HepG2 (cell line): Measurements from ENCODE around the gene RPAP3. TPM values are rescaled to one million over a fixed set of nuclear protein-coding genes. Genes with fewer than 3 reads are reported as not detected.

Experiments used
- ATAC-seq: fragments of 200-7000 bp; cut with Tn5 transposase; 3 replicates; pipeline ENCODE4 v1.9.1; 2020; ENCODE audit warnings: mild to moderate bottlenecking, moderate library complexity
- BruUV-seq: library from RNA; stranded (reverse); fragments of 400-500 nt; replicated peaks from 2 replicates; lab custom pipeline; 2021; lab: Mats Ljungman, UMichigan
- CTCF ChIA-PET: fragments of 300-600 bp; formaldehyde crosslinking; extraction: SDS; loops from one replicate; lab custom pipeline; 2021; ENCODE audit warnings: low total read pairs, inconsistent platforms, low intra/inter-chr PET ratio; lab: Yijun Ruan, JAX
- POLR2A ChIA-PET: fragments of 350-600 bp; sonication (Branson Sonifier 250); formaldehyde crosslinking; loops from one replicate; lab custom pipeline; 2020; ENCODE audit warnings: antibody characterized with exemption, inconsistent platforms; lab: Yijun Ruan, JAX
- DNase-seq: peaks from one replicate; pipeline ENCODE4 v3.0.0-alpha.2; 2015; ENCODE audit warnings: low spot score
- FAIRE-seq: peaks from 3 replicates; lab custom pipeline; 2011; peaks lifted over from hg19 to GRCh38; lab: Jason Lieb, UNC
- H2AFZ ChIP-seq: one replicate; pipeline ENCODE4 v1.6.1; 2011; ENCODE audit warnings: low read length, inconsistent platforms
- H3K27ac ChIP-seq: fragments of 300-600 bp; 3 replicates; pipeline ENCODE4 v1.8.0; 2011; ENCODE audit warnings: mixed run types, mild to moderate bottlenecking, mixed read lengths, low read length, inconsistent platforms; ENCODE audit not compliant: insufficient read depth; ENCODE audit errors: extremely low read length
- H3K27me3 ChIP-seq, 2 experiments: fragments of 200-600 bp in 1 of 2; 2 replicates in 1 of 2; 3 replicates in 1 of 2; pipeline versions ENCODE4 v1.6.0 to v1.8.0; 2011; ENCODE audit warnings: low read length in 2 of 2, mild to moderate bottlenecking in 2 of 2, moderate library complexity in 2 of 2, inconsistent platforms in 1 of 2; ENCODE audit not compliant: insufficient read depth in 2 of 2, control insufficient read depth in 1 of 2
- H3K36me3 ChIP-seq, 2 experiments: fragments of 200-600 bp in 1 of 2; replicated peaks in 1 of 2; 2 replicates in 1 of 2; 3 replicates in 1 of 2; pipeline versions ENCODE4 v1.5.1 to v1.8.0; 2011; ENCODE audit warnings: low read length in 2 of 2, inconsistent platforms in 1 of 2; ENCODE audit not compliant: insufficient read depth in 2 of 2, control insufficient read depth in 1 of 2
- H3K4me1 ChIP-seq: 2 replicates; pipeline ENCODE4 v1.5.1; 2012; ENCODE audit warnings: low read length, inconsistent platforms; ENCODE audit not compliant: insufficient read depth
- H3K4me2 ChIP-seq: 2 replicates; pipeline ENCODE4 v1.6.0; 2011; ENCODE audit warnings: low read depth, low read length, inconsistent platforms
- H3K4me3 ChIP-seq, 3 experiments: fragments of 200-600 bp in 1 of 3; sonication (generic), shearing (Covaris generic) in 1 of 3; replicated peaks in 1 of 3; 2 replicates each; pipeline ENCODE4 v1.5.1; 2011 to 2016; ENCODE audit warnings: low read length in 3 of 3, inconsistent platforms in 2 of 3, low read depth in 2 of 3, mild to moderate bottlenecking in 2 of 3, control low read depth in 1 of 3, mixed read lengths in 1 of 3; ENCODE audit not compliant: insufficient read depth in 1 of 3
- H3K79me2 ChIP-seq: one replicate; pipeline ENCODE4 v1.6.1; 2011; ENCODE audit warnings: low read length, inconsistent platforms; ENCODE audit not compliant: insufficient read depth
- H3K9ac ChIP-seq: 2 replicates; pipeline ENCODE4 v1.6.0; 2011; ENCODE audit warnings: mild to moderate bottlenecking, low read depth, low read length, inconsistent platforms; ENCODE audit not compliant: insufficient read depth
- H3K9me3 ChIP-seq: 2 replicates; pipeline ENCODE4 v1.5.1; 2012; ENCODE audit warnings: mild to moderate bottlenecking, low read length
- H4K20me1 ChIP-seq: 2 replicates; pipeline ENCODE4 v1.6.0; 2011; ENCODE audit warnings: inconsistent platforms, mild to moderate bottlenecking, low read length, moderate library complexity; ENCODE audit not compliant: insufficient read depth
- FOXC1 ChIP-seq: sonication (generic); formaldehyde crosslinking; IDR thresholded peaks from 2 replicates; pipeline ENCODE4 v1.8.0; 2022; ENCODE audit warnings: mild to moderate bottlenecking, missing genetic modification reagents, borderline replicate concordance
- GMEB2 ChIP-seq: IDR thresholded peaks from 2 replicates; pipeline ENCODE4 v1.6.1; 2016; ENCODE audit warnings: missing biosample characterization, missing genetic modification reagents, low read depth
- HHEX ChIP-seq: IDR thresholded peaks from 2 replicates; pipeline ENCODE4 v1.6.1; 2016; ENCODE audit warnings: control low read depth
- HOXD1 ChIP-seq: sonication (generic); formaldehyde crosslinking; IDR thresholded peaks from 2 replicates; pipeline ENCODE4 v1.5.0; 2020; ENCODE audit warnings: missing genetic modification reagents
- IRF9 ChIP-seq: sonication (generic); formaldehyde crosslinking; IDR thresholded peaks from 2 replicates; pipeline ENCODE4 v1.8.0; 2022; ENCODE audit warnings: missing genetic modification reagents, mild to moderate bottlenecking, borderline replicate concordance
- NFE2 ChIP-seq: sonication (generic); formaldehyde crosslinking; IDR thresholded peaks from 2 replicates; pipeline ENCODE4 v1.4.0; 2020; ENCODE audit warnings: missing genetic modification reagents
- NFE2L1 ChIP-seq: sonication (generic); formaldehyde crosslinking; IDR thresholded peaks from 2 replicates; pipeline ENCODE4 v1.4.0; 2020; ENCODE audit warnings: missing genetic modification reagents, mild to moderate bottlenecking, borderline replicate concordance
- ONECUT2 ChIP-seq: sonication (generic); formaldehyde crosslinking; IDR thresholded peaks from 2 replicates; pipeline ENCODE4 v1.4.0; 2020; ENCODE audit warnings: missing genetic modification reagents
- SUZ12 ChIP-seq: fragments of 150-350 bp; IDR thresholded peaks from 2 replicates; pipeline ENCODE4 v1.6.1; 2014; ENCODE audit warnings: low read depth, low read length
- ZBTB3 ChIP-seq: sonication (generic); formaldehyde crosslinking; IDR thresholded peaks from 2 replicates; pipeline ENCODE4 v1.4.0; 2020; ENCODE audit warnings: low read depth, mild to moderate bottlenecking, moderate library complexity, missing genetic modification reagents, borderline replicate concordance
- ZNF207 ChIP-seq: fragments of 450-650 bp; IDR thresholded peaks from 2 replicates; pipeline ENCODE4 v1.6.1; 2016; ENCODE audit warnings: antibody characterized with exemption, borderline replicate concordance
- ZNF235 ChIP-seq: sonication (generic); formaldehyde crosslinking; IDR thresholded peaks from 2 replicates; pipeline ENCODE4 v1.8.1; 2023; ENCODE audit warnings: mild to moderate bottlenecking, missing genetic modification reagents, borderline replicate concordance
- ZNF275 ChIP-seq: sonication (generic); formaldehyde crosslinking; IDR thresholded peaks from 2 replicates; pipeline ENCODE4 v1.8.0; 2022; ENCODE audit warnings: missing genetic modification reagents, mild to moderate bottlenecking, inconsistent platforms, borderline replicate concordance
- ZNF790 ChIP-seq: sonication (generic); formaldehyde crosslinking; IDR thresholded peaks from 2 replicates; pipeline ENCODE4 v1.8.0; 2022; ENCODE audit warnings: missing genetic modification reagents, mild to moderate bottlenecking, borderline replicate concordance
- WGBS: methylation state at CpG from one replicate; pipeline ENCODE4 v1.1.6; 2017; ENCODE audit warnings: low lambda C conversion rate; 5-methylcytosine and 5-hydroxymethylcytosine counted together
- in situ Hi-C: cut with HindIII; loops from 2 replicates; pipeline ENCODE4 v1.10.0; 2017; ENCODE audit warnings: low pct_unique_long_range_greater_than_20kb; ENCODE audit not compliant: extremely low pct_ligation_motif_present
- intact Hi-C: fragments of 100-400 bp; cut with micrococcal nuclease; formaldehyde crosslinking; loops from one replicate; pipeline ENCODE4 v1.10.0; 2022; ENCODE audit not compliant: unreplicated experiment
- polyA plus RNA-seq, 8 experiments: library from polyadenylated mRNA; depleted of rRNA in 3 of 8; stranded (reverse) in 7 of 8; unstranded in 1 of 8; fragments of >200 nt; fragmentation: Illumina TruSeq in 4 of 8; extraction: Trizol in 4 of 8; gene quantifications; 2 replicates each; pipeline versions ENCODE4 v1.2.1 to v1.2.3, GENCODE V29; 2011 to 2016; ENCODE audit warnings: low read depth in 4 of 8, missing spikeins in 1 of 8, mixed read lengths in 1 of 8; ENCODE audit not compliant: insufficient read depth in 1 of 8
- total RNA-seq, 5 experiments: library from RNA; depleted of rRNA; stranded (reverse); fragments of >200 nt; fragmentation: Illumina TruSeq; extraction: Trizol; gene quantifications; 2 replicates each; pipeline ENCODE4 v1.2.3, GENCODE V29; 2016; ENCODE audit warnings: low read depth in 1 of 5
- TF ChIP-seq, protein P1 (sequence below): IDR thresholded peaks from 2 replicates; pipeline ENCODE4 v1.6.1; 2012; ENCODE audit warnings: inconsistent platforms
- TF ChIP-seq, protein P2 (sequence below): sonication (generic); formaldehyde crosslinking; conservative IDR thresholded peaks from 2 replicates; pipeline ENCODE4 v1.4.0; 2020; ENCODE audit warnings: missing genetic modification reagents
- TF ChIP-seq, protein P3 (sequence below): sonication (generic); formaldehyde crosslinking; IDR thresholded peaks from 2 replicates; pipeline ENCODE4 v1.4.0; 2020; ENCODE audit warnings: mild to moderate bottlenecking, missing genetic modification reagents

Gene RPAP3
- total and polyA plus RNA-seq, 2 of the 13 experiments (the other 11 are each of a cell fraction or from before 2014, with no cell fraction given): 8.8 to 32.8 TPM

DNA sequence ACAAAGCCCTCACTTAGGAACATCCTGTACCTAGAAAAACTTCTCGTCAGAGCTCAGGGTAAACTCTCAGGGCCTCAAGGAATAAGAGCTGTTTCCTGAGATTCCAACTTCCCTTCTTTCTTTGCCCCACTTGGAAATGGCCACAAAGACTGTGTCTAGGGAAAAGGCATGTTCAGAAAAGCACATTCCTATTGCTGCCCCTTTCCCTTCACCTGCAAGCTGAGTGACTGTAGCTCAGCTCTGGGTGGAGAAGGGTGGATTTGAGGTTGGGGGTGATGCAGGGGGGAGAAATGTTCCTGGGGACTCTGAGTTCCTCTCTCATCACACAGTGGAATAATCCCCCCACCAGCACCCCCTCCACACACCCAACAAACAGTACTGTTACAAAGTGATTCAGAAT lies 12.7 kb upstream of the RPAP3 start (continued):
- TF ChIP-seq ZNF207 (no peak), IRF9 (CRISPR knock-in tag) (no peak), ONECUT2 (CRISPR knock-in tag) (no peak), FOXC1 (CRISPR knock-in tag) (no peak), NFE2L1 (CRISPR knock-in tag) (no peak), ZNF235 (CRISPR knock-in tag) (no peak), HOXD1 (CRISPR knock-in tag) (no peak), NFE2 (no peak)

- no peak overlapping the region for H3K9ac ChIP-seq
- ChIA-PET CTCF (interaction anchor here (1.5 to 3.9 kb wide), 4 partner anchors 50 to 120 kb away, joined by 4 to 56 read pairs (median 8); no protein-coding TSS in a partner anchor), POLR2A (no interaction called here)
- ATAC-seq: peak; percentile 96
- 14% methylated on average over 9 of the region's 13 CpGs for WGBS
- H3K36me3 ChIP-seq: no peaks in the 10 kb centered on the region
- no peak overlapping the region for H3K27ac ChIP-seq
- peak overlapping the region in 1 of 3 experiments; percentile 48; a peak in 2 of 6 replicates for H3K4me3 ChIP-seq
- H3K9me3 ChIP-seq: no peaks in the 10 kb centered on the region
- H2AFZ ChIP-seq: no peak overlapping the region
- no peaks in the 10 kb centered on the region for H3K79me2 ChIP-seq
- H3K4me2 ChIP-seq: peak overlapping the region; percentile 69
- peaks cover 12% of the 10 kb centered on the region for H3K4me1 ChIP-seq
- FAIRE-seq: peak; percentile 84
- DNase-seq: peak; percentile 42
- no peaks in the 10 kb centered on the region for H4K20me1 ChIP-seq
- H3K27me3 ChIP-seq: no peaks in the 10 kb centered on the region; a peak in 1 of 5 replicates
- intact Hi-C loops (no loop called here), in situ Hi-C loops (loop anchor here (5.0 kb wide), 1 partner anchor 120 kb away; no protein-coding TSS in a partner anchor)
- no TSS peak for BruUV-seq
- TF ChIP-seq ZBTB3 (CRISPR knock-in tag) (no peak), SUZ12 (no peak), HHEX (CRISPR knock-in tag) (no peak), GMEB2 (CRISPR knock-in tag) (no peak), ZNF790 (CRISPR knock-in tag) (no peak), ZNF275 (no peak)
- TF ChIP-seq, protein P1, sequence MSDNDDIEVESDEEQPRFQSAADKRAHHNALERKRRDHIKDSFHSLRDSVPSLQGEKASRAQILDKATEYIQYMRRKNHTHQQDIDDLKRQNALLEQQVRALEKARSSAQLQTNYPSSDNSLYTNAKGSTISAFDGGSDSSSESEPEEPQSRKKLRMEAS: no peak
- TF ChIP-seq, protein P2, sequence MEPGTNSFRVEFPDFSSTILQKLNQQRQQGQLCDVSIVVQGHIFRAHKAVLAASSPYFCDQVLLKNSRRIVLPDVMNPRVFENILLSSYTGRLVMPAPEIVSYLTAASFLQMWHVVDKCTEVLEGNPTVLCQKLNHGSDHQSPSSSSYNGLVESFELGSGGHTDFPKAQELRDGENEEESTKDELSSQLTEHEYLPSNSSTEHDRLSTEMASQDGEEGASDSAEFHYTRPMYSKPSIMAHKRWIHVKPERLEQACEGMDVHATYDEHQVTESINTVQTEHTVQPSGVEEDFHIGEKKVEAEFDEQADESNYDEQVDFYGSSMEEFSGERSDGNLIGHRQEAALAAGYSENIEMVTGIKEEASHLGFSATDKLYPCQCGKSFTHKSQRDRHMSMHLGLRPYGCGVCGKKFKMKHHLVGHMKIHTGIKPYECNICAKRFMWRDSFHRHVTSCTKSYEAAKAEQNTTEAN (CRISPR knock-in tag): no peak
- TF ChIP-seq, protein P3, sequence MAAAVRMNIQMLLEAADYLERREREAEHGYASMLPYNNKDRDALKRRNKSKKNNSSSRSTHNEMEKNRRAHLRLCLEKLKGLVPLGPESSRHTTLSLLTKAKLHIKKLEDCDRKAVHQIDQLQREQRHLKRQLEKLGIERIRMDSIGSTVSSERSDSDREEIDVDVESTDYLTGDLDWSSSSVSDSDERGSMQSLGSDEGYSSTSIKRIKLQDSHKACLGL: no peak
Observed at GRCh38 chr12:47717443-47718193, 11.8 kb upstream of the RPAP3 start.
